Uterus (tissue), 4 donors: ENCODE data around the gene DYNLT4. TPM values are rescaled to one million over a fixed set of nuclear protein-coding genes. Genes with fewer than 3 reads are reported as not detected.
A peak's percentile ranks its signal among the peaks of the same experiment; 100 is the strongest.

Experiments used
- DNase-seq, 2 donors: peaks; one replicate each; pipeline ENCODE4 v3.0.0-alpha.2; 2019 to 2020
- H3K27ac ChIP-seq, 2 donors: fragments of 200-600 bp; sonication (generic); 1 replicate in 1 of 2; 2 replicates in 1 of 2; pipeline ENCODE4 v1.5.1; 2016 to 2018
- H3K27me3 ChIP-seq, 2 donors: fragments of 200-600 bp; sonication (generic); one replicate each; pipeline ENCODE4 v1.5.1; 2018 to 2019; ENCODE audit warnings: control low read depth in 1 of 2
- H3K36me3 ChIP-seq, 2 donors: fragments of 200-600 bp; sonication (generic); one replicate each; pipeline ENCODE4 v1.5.1; 2019; ENCODE audit warnings: control low read depth in 1 of 2
- H3K4me1 ChIP-seq, 2 donors: fragments of 200-600 bp; sonication (generic); one replicate each; pipeline ENCODE4 v1.5.1; 2018 to 2019; ENCODE audit warnings: control low read depth in 1 of 2
- H3K4me3 ChIP-seq, 2 donors: fragments of 200-600 bp; sonication (generic); 1 replicate in 1 of 2; 2 replicates in 1 of 2; pipeline ENCODE4 v1.5.1; 2018 to 2019; ENCODE audit warnings: mild to moderate bottlenecking in 1 of 2
- H3K9me3 ChIP-seq, 2 donors: fragments of 200-600 bp; sonication (generic); one replicate each; pipeline ENCODE4 v1.5.1; 2019; ENCODE audit warnings: control low read depth in 1 of 2
- CTCF ChIP-seq, 4 experiments: fragments of 200-600 bp in 2 of 4; fragments of 450-650 bp in 2 of 4; sonication (generic) in 2 of 4; IDR thresholded peaks; one replicate each; pipeline ENCODE4 v1.5.1; 2016 to 2019; ENCODE audit warnings: antibody characterized with exemption in 4 of 4, mild to moderate bottlenecking in 2 of 4, moderate library complexity in 1 of 4
- POLR2A ChIP-seq, 2 donors: fragments of 450-650 bp; IDR thresholded peaks; one replicate each; pipeline ENCODE4 v1.6.1; 2016; ENCODE audit warnings: antibody characterized with exemption in 2 of 2, mild to moderate bottlenecking in 1 of 2, moderate library complexity in 1 of 2
- intact Hi-C: fragments of 100-400 bp; cut with DNase I; formaldehyde crosslinking; loops from one replicate; pipeline ENCODE4 v1.15.1; 2023; ENCODE audit warnings: low total_unique reads
- total RNA-seq, 4 donors: library from RNA; depleted of rRNA in 3 of 4; stranded (reverse); fragments of >200 nt in 3 of 4; gene quantifications; one replicate each; pipeline versions ENCODE4 v1.1.0 to v1.2.4, GENCODE V29; 2014 to 2023
- donor health status: DM: yes; HTN: yes; CAD: no.

Gene DYNLT4
- total RNA-seq, 4 donors from 2014 or later, result 4.4 TPM; not detected in 3

GRCh38 chr1:44808063-44808937 lies 1.1 kb upstream of the DYNLT4 start, which contains the start of gene BTBD19:
TSS of gene BTBD19 (plus strand) at chr1:44808523. CDS start at chr1:44808821, 298 bp downstream.
- H3K4me1 ChIP-seq, result peaks cover 21 to 56% of the 10 kb centered on the region in 2 donors
- H3K9me3 ChIP-seq, result no peaks in the 10 kb centered on the region
- DNase-seq, result peak; percentile 91
- peak within 1 kb of the TSS; percentile 99 to 100 for H3K27ac ChIP-seq
- H3K36me3 ChIP-seq, result no peaks in the 10 kb centered on the region
- H3K27me3 ChIP-seq, result no peaks in the 10 kb centered on the region
- intact Hi-C loops, result no loop called here
- peak within 1 kb of the TSS; percentile 21 to 46 for H3K4me3 ChIP-seq
- TF ChIP-seq POLR2A (IDR thresholded peaks at IDR 0.05), result peak; percentile 34 to 64
- no peak for TF ChIP-seq CTCF (IDR thresholded peaks at IDR 0.05)

DNA sequence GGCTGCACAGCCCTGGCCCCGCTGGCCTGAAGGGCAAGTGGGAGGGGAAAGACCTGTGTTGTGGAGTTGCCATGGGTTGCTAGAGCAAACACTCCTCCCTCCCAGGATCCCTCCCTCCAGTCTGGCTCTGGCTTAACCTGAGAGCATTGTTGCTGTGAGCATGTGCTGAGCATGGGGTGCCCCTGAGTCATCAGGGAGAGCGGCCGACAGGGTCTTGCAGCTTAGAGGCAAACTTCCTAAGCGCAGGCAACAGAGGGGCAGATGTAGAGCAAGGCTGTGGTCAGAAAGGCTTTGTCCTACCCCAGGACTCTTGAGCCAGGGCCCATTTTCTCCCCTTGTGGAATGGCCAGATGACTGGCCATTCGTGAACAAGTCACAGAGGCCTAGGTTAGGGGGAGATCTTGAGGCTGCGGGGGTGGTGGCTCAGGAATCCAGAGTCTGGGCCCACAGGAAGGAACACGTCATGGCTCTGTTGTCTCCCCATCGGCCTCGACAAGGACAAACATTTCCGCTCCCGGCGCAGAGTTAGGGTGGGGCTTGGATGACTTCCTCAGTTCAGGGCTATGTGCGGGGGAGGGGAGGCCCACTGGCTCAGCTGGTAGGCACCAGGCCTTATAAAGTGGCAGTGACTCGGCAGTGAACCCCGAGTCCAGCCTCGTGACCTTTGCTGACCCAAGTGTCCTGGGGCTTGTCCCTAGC lies 362 bp upstream of the DYNLT4 start:
- TF ChIP-seq POLR2A (IDR thresholded peaks at IDR 0.05) (peak; percentile 11 to 62), CTCF (IDR thresholded peaks at IDR 0.05) (no peak)
- Histone ChIP-seq H3K9me3 (no peaks in the 10 kb centered on the region), H3K4me1 (peaks cover 21 to 63% of the 10 kb centered on the region in 2 donors), H3K27me3 (no peaks in the 10 kb centered on the region), H3K27ac (peak overlapping the region; percentile 99 to 100), H3K4me3 (peak overlapping the region; percentile 8 to 46), H3K36me3 (no peaks in the 10 kb centered on the region)
- intact Hi-C loops, result no loop called here
- peak; percentile 97 to 99 for DNase-seq

DNA sequence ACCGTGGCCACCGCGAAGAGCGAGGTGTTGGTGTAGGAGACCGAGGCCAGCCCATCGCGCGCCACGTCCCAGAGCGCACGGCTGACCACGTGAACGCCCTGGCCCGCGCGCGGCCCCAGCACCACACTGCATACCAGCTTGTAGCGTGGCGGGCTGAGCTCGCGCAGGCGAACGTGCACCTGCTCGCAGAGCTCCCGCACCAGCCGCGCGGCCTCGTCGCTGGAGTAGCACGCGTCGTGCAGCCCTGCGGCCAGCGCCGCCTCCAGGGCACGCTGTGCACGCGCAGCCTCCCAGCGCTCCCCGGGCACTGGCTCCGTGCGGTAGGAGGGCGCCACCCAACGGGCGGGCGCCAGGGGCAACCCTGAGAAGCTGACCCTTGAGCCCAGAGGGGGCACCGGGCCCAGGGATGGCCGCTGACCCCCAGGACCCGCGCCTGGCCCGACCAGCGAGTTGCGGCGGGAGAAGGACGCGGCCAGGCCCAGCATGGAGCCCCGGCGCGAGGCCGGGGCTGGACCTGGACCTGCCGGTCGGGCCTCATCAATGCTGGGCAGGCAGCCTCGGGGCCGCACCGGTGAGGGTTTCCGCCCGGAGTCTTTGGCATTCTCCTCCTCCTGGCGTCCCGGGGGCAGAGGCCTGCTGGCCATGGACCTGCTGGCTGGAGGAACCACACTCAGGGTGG lies 987 bp downstream of the DYNLT4 start:
- Histone ChIP-seq H3K27ac (peak overlapping the region; percentile 99 to 100), H3K4me1 (peaks cover 21 to 54% of the 10 kb centered on the region in 2 donors), H3K36me3 (no peaks in the 10 kb centered on the region), H3K9me3 (no peaks in the 10 kb centered on the region), H3K27me3 (no peaks in the 10 kb centered on the region), H3K4me3 (no peak overlapping the region)
- intact Hi-C loops, result no loop called here
- TF ChIP-seq POLR2A (IDR thresholded peaks at IDR 0.05), result no peak
- peak in 1 of 2 donors; percentile 47 for DNase-seq

DNA sequence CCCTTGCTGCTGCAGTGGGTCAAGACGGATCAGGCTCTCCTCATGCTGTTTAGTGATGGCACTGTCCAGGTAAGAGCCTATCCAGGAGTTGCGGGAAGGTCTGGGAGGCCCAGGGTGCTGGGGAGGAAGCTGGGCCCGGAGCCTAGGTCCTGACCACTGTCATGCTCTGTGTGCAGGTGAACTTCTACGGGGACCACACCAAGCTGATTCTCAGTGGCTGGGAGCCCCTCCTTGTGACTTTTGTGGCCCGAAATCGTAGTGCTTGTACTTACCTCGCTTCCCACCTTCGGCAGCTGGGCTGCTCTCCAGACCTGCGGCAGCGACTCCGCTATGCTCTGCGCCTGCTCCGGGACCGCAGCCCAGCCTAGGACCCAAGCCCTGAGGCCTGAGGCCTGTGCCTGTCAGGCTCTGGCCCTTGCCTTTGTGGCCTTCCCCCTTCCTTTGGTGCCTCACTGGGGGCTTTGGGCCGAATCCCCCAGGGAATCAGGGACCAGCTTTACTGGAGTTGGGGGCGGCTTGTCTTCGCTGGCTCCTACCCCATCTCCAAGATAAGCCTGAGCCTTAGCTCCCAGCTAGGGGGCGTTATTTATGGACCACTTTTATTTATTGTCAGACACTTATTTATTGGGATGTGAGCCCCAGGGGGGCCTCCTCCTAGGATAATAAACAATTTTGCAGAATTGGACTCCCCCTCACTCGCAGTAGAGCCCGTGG lies 1.7 kb downstream of the DYNLT4 start:
- Histone ChIP-seq H3K36me3 (no peaks in the 10 kb centered on the region), H3K4me3 (no peak overlapping the region), H3K27me3 (no peaks in the 10 kb centered on the region), H3K4me1 (peaks cover 19 to 47% of the 10 kb centered on the region in 2 donors), H3K27ac (peak overlapping the region; percentile 99 to 100), H3K9me3 (no peaks in the 10 kb centered on the region)
- intact Hi-C loops, result no loop called here
- TF ChIP-seq POLR2A (IDR thresholded peaks at IDR 0.05) (no peak), CTCF (IDR thresholded peaks at IDR 0.05) (no peak)
- peak in 1 of 2 donors; percentile 20 for DNase-seq
